Loucy (cell line): ENCODE results near the gene KMT2E.

ENCODE experiments used
- EZH2phosphoT487 ChIP-seq: fragments of 200-600 bp; IDR thresholded peaks from 2 replicates; pipeline ENCODE4 v1.6.1; 2018; ENCODE audit warnings: antibody characterized with exemption, mild to moderate bottlenecking, moderate library complexity, borderline replicate concordance
- TF ChIP-seq, protein P1 (sequence below): fragments of 200-600 bp; sonication (generic); conservative IDR thresholded peaks from 2 replicates; pipeline ENCODE4 v1.5.1; 2014; ENCODE audit warnings: mild to moderate bottlenecking, antibody characterized with exemption, low read length

DNA sequence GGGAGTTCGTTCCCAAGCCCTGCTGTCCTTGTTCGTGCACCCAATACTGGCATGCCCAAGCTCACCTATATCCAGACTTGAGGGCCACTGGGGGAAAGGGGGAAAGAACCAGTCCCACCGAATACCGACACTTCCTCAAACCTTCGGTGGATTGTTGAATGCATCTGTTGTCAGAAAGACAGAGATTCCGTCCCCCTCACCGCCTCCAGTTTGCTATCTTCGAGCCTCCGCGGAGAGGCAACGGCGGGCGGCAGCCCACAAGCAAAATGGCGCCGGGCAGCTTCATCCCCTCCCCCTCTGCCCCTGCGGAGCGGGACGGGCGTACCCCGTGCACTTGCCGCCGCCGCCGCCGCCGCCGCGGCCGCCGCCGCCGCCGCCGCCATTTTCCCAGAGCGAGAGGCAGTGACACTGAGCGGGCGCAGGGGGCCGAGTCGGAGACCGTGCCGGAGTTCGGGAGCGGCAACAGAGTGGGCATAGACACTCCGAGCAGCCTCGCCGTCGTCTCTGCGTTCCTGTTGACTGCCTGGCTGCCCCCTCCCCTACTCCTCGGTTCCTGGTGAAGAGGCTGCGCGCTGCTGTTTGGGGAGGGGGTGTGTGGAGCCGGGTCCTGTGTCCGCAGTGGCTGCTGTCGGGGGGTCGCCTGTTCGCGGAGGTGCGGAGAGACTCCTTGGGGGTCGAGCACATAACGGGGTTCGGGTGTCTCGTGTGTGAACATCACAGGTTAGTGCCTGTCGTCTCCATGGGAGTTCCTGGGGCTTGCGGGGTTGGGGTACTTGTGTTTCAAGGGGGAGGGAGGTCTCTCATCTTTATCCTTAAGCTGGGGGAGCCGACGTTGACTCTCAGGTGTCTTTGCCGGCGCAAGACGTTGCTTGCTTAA, at the start of gene KMT2E:
- TF ChIP-seq, protein P1, sequence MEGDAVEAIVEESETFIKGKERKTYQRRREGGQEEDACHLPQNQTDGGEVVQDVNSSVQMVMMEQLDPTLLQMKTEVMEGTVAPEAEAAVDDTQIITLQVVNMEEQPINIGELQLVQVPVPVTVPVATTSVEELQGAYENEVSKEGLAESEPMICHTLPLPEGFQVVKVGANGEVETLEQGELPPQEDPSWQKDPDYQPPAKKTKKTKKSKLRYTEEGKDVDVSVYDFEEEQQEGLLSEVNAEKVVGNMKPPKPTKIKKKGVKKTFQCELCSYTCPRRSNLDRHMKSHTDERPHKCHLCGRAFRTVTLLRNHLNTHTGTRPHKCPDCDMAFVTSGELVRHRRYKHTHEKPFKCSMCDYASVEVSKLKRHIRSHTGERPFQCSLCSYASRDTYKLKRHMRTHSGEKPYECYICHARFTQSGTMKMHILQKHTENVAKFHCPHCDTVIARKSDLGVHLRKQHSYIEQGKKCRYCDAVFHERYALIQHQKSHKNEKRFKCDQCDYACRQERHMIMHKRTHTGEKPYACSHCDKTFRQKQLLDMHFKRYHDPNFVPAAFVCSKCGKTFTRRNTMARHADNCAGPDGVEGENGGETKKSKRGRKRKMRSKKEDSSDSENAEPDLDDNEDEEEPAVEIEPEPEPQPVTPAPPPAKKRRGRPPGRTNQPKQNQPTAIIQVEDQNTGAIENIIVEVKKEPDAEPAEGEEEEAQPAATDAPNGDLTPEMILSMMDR, result peak; percentile 1; the same call in 1 of the 2 replicates
- no peak for TF ChIP-seq EZH2phosphoT487
